ENCODE results near the gene HRH1.

- TF ChIP-seq, protein P1, sequence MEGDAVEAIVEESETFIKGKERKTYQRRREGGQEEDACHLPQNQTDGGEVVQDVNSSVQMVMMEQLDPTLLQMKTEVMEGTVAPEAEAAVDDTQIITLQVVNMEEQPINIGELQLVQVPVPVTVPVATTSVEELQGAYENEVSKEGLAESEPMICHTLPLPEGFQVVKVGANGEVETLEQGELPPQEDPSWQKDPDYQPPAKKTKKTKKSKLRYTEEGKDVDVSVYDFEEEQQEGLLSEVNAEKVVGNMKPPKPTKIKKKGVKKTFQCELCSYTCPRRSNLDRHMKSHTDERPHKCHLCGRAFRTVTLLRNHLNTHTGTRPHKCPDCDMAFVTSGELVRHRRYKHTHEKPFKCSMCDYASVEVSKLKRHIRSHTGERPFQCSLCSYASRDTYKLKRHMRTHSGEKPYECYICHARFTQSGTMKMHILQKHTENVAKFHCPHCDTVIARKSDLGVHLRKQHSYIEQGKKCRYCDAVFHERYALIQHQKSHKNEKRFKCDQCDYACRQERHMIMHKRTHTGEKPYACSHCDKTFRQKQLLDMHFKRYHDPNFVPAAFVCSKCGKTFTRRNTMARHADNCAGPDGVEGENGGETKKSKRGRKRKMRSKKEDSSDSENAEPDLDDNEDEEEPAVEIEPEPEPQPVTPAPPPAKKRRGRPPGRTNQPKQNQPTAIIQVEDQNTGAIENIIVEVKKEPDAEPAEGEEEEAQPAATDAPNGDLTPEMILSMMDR (IDR thresholded peaks at IDR 0.05; ENCODE audit: low read length) = no peak
- no peak for TF ChIP-seq EZH2 (IDR thresholded peaks at IDR 0.05; ENCODE audit: borderline replicate concordance, low read length)
Measured at GRCh38 chr3:11201251-11202019, 47.1 kb downstream of the HRH1 start.
